HL-60/S4 treated with phorbol 12-myristate 13-acetate at 8.2 ng/mL for 4 days and 3 days (cell line): Measurements from ENCODE around the gene CAMTA1.

Experiments
- in situ Hi-C: fragments of 300-500 bp; cut with MboI; formaldehyde crosslinking; loops from 2 replicates; pipeline ENCODE4 v1.15.0; 2022; ENCODE audit warnings: low sequenced_read_pairs

CAMTA1 gene

GRCh38 chr1:6922096-6922931 lies 137.1 kb downstream of the CAMTA1 start:
- in situ Hi-C loops, result no loop called here

DNA sequence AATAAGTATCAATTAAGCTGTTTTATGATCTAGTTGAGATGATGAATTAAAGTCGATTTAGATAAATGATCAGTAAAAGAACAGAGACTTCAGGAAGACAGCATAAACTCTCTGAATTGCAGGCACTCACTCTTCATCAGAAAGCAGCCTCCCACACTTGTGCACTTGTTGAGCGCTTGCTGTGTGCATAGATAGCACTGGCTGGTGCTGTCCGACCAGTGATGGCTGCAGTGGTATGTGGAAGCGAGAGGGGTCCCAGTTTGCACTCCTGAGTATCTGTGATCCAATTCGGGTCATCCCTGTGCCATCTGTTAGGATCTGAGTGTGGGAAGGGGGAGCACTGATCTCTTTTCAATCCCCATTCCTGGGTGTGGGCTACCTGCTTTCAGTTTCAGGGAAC lies 137.8 kb downstream of the CAMTA1 start:
- in situ Hi-C loops, result no loop called here

GRCh38 chr1:6923416-6923815 lies 138.2 kb downstream of the CAMTA1 start:
- in situ Hi-C loops, result no loop called here

DNA sequence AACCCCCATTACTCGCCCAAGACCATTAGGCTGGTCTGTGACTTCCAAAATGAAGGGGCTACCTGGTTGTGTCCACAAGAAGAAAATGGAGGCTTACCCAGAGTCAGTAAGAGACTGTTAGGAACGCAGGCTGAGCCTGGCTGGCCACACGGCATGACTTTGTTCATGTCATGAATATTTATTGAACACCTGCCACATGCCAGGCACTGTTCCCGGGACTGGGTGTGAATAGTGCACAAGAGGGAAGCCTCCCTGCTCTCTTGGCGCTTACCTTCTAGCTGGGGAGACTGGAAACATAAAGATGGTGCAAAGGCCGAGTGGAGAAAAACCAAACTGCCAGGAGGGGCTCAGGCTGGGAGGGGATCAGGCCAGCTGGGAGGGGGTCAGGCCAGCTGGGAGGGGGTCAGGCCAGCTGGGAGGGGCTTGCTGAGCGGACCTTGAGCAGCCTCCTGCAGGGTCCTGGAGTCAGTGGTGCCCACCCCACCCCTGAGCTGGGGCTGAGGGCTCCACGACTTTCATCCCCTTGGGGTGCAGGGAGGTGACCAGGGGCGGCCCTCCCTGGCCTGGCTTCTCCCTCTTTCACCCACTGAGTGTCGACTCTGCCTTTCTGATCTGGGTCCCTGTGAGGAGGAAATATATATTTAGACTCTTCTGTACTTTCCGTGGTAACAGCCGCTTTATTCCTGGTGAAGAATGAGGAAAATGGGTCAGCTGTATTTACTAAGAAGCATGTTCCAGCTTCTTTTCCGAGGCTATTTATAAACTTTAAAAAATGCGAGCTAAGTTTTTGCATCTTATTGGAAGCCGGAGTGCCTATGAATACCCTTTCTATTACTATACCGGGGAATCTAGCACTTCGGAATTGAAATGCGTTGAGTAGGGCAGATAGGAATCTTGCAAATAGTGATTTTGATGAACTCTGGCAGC lies 139.0 kb downstream of the CAMTA1 start:
- in situ Hi-C loops, result no loop called here

DNA sequence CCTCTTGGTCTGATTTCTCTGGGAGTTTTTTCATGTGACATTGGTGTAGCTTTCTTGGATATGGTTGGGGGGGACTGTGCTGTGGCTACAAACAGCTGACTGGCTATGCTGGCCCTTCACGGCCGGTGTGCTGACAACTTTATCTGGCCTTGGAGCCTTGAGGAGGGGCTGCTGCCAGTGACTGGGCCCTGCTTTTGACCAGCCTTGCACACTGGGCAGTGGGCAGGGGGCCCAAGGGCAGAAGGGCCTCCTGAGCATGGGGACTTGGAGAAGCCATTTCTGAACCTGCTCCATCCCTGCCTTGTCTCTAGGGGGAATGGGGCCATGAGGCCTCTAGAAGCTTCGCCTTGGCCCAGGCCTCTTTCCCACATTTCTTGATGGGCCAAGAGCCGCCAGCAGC lies 139.6 kb downstream of the CAMTA1 start:
- in situ Hi-C loops, result no loop called here

- in situ Hi-C loops, result no loop called here
Measured at GRCh38 chr1:6927626-6928025, 142.4 kb downstream of the CAMTA1 start.

DNA sequence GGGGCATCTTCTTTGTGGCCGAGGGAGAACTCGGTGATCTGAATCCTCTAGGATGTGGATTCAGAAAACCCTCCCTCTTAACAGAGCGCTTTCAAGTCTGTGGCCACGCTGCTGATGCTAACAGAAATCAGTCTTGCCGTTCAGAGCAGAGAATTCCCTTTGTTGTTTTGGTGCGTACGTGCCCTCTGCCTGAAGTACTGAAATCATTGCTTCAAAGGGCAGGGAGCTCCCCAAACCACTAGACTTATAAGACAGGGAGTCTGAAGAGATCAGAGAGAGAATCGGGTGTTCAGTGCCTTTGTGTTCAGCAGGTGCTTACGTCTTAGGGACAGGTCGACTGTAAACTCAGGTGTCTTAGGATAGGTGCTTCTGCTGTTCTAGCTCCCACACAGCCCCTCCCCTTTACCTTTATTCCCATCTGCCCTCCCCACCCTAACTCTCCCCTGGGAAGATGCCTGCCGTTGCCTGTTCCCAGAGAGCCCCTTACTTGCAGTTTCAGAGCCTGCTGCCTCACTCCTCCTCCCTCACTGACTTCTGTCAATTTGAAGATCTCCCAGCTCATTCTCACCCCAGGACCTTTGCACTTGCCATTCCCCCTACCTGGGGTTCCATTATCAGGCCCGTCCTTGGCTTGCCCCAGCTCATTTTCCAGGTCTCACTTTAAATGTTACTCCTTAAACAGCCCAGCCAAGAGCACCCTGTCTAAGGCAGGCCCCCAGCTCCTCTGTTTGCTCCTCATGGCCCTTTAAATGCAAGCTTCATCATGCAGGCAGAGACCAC lies 143.0 kb downstream of the CAMTA1 start:
- in situ Hi-C loops, result no loop called here

DNA sequence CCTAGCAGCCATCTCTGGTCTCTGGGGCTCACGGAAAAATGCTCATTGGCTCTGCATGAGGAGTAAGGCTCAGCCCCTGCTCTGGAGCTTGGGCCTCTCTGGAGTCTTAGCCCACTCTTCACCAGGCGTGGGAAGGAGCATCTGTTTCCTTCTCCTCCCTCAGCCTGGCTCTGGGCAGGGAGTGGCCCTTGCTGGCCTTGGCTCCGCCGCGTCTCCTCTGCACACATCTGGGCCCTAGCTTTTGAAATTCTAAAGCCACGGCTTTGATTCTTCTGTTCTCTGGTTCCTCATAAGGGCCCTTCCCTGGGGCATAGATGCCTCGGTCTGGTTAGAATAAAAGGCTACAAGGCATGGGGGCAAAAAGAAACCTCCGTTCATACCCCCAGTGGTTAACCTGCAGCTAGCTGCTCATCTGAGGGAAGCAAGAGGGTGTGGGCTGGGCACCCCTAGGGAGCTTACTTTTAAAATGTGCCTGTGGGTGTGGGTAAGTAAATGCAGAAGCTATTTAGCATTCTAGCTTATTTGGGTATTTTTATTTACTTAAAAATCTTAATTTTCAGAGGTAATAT lies 145.6 kb downstream of the CAMTA1 start:
- in situ Hi-C loops, result no loop called here

DNA sequence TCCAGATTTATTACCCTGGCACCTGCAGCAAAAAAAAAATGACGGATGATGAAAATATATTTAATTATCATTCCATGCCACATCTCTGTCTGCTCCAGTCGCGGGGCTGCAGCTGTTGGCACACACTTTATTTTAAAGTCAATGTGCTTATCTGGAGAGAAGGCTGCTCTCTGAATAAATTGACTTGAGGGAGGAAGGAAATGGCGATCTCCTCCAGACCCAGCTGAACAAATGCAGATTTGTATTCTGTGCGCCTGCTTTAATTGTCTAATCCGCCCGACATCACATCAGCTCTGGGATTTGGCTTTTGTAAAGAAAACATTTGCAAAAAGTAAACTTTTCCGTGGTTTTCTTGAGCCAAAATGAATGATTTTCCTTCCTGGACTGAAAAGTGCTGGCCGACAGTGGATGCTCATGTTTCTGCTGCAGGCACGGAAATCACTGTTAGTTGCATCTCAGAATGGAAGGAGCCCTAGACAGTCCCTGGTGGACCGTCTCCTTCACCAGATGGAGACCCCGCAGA lies 150.2 kb downstream of the CAMTA1 start:
- in situ Hi-C loops, result no loop called here

DNA sequence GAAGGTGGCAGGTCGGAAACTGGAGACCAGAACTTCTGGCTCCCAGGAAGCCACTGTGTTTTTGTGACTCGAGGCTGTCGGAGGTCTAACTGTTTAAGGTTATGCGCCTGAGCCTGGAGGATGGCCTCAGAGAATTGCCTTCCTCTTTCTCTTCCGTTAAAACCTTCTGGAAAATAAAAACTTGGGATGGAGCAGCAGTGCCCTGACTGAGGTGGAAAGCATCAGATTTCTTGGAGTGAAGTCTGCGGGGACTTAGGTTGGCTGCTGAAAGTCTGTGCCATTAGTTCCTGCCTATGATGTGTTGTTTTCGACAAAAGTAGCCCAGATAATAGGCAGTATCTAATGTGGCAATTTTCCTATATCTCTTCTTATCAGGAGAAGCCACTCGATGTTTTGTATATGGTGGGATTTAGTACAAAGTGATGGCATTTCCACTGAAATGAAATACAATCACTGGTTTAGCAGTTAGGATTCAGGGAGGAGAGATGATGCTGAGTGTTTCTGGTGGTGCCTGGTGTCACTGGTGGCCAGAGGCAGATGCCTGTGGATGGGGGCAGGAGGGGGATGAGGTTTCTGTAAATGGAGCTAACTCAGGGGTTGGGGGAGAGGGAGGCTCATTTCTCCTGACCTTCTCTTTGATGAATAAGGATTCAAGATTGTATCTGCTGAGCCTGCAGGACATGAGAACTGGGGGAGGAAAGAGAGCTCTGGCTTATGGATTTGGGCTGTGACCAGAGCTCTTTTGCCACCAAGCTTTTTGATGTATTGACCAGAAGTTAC lies 150.8 kb downstream of the CAMTA1 start:
- in situ Hi-C loops, result no loop called here

DNA sequence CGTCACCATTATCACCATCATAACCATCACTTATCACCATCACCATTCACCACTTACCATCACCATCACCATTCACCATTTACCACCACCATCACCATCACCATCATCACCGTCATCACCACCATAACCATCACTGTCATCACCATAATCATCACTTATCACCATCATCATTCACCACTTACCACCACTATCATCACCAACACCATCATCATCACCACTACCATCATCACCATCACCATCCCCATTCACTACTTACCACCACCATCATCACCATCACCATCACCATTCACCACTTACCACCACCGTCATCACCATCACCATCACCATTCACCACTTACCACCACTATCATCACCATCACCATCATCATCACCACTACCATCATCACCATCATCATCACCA lies 151.8 kb downstream of the CAMTA1 start:
- in situ Hi-C loops, result no loop called here

DNA sequence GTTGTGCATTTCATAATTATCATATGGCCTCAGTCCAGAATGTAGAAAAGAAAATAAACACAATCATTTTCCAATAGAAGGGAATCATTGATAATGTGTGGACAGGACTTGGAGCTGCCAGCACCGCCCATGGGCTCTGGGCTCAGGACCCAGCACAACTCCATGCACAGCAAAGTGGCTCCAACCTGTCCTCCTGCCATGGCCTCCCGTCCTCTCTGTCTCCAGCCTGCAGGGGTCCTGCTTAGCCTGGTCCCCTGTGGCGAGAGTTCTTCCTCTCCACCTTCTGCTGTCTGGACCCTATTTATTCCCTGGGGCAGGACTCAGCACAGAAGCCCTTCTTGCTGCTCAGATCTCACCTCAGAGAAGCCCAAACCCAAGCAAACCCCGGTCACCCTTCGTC lies 154.1 kb downstream of the CAMTA1 start:
- in situ Hi-C loops, result no loop called here

- in situ Hi-C loops, result no loop called here
Measured at GRCh38 chr1:6941786-6942185, 156.5 kb downstream of the CAMTA1 start.

- in situ Hi-C loops, result no loop called here
Measured at GRCh38 chr1:6942990-6943389, 157.7 kb downstream of the CAMTA1 start.

DNA sequence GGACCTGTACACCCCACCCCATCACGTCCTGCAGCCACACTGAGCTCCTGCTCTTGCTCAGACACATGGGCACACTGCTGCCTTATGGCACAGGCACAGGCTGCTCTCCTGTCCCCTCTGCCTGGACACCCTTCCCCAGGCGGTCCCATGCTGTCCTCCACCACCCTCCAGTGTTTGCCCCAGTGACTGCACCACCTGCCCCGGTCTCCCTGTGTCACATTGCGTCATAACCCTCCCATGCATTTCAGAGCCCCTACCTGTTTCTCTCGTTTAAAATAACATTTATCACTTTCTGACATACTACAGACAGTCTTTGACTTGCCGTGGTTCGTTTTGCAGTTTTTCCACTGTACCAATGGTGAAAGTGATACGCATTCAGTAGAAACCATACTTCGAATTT lies 159.2 kb downstream of the CAMTA1 start:
- in situ Hi-C loops, result no loop called here

DNA sequence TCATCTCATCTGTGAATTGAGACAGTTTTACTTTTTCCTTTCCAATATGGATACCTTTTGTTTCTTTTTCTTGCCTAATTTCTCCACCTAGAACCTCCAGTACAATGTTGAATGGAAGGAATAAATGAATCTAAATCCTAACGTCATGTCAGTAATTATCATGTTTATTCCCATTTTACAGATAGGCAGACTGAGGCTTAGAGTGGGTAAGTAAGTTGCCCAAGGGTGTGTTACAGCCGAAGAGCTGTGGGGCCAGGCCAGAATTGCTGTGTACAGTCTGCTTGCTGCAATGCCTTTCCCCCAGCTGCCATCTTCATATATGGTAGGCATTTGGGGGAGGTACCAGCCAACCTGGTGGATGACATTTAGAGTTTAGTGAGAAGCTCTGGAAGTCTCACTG lies 162.7 kb downstream of the CAMTA1 start:
- in situ Hi-C loops, result no loop called here

DNA sequence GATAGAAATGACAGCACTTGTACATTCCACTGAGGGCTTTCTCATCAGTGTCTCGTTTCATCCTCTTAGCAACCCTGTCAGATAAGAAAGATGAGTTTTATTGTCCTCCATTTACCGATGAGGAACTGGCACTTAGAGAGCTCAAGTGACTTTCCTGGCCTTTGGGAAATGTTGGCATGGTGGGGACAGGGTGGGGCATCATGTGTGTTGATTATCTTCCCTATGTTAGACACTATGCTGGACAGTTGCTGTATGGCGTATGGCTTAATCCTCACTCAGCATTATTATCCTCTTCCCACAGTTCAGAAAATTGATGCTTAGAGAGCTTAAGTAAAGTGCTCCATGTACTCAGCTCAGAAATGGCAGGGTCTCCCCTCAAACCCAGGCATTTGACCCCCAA lies 163.2 kb downstream of the CAMTA1 start:
- in situ Hi-C loops, result no loop called here

GRCh38 chr1:6948861-6949260 lies 163.6 kb downstream of the CAMTA1 start:
- in situ Hi-C loops, result no loop called here

DNA sequence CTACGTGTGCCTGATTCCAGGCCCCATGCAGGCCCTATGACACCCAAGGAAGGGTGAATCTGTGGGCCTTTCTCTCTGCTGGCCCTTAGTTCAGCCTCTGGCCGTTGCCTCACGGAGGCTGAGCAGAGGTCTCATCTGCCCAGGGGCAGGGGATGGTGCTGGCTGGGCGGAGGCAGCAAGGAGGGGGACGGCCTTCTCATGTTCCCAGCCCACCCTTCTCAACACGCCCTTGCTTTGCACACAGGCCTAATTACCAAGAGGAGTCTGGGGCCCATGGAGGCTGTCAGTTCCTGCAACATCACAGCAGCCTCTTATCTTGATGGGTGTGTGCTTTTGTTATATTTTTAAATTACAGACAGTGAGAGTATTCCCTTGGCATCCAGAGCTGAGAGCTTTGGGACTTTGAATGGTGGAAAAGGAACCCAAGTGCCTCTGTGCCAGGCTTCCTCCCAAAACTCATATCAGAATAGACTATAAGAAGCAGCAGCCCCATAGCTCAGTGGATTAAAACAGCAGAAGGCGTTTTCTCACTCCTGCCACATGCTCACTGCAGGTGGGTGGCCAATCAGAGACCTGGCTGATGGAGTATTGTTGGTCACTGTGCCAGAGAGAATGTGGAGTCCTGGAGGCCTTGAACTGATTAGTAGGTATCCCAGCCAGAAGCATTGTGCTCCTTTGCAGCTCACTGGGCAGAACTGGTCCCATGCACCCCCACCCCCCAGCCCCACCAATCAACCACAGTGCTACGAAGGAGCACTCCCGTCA lies 164.9 kb downstream of the CAMTA1 start:
- in situ Hi-C loops, result no loop called here
